ENCODE results near the gene BMP8B.
"Not testable (repeated sequence)": the region's sequence is repeated elsewhere in the genome, so short reads cannot be mapped to it uniquely, and the experiment has no call there.

The BMP8B gene

DNA sequence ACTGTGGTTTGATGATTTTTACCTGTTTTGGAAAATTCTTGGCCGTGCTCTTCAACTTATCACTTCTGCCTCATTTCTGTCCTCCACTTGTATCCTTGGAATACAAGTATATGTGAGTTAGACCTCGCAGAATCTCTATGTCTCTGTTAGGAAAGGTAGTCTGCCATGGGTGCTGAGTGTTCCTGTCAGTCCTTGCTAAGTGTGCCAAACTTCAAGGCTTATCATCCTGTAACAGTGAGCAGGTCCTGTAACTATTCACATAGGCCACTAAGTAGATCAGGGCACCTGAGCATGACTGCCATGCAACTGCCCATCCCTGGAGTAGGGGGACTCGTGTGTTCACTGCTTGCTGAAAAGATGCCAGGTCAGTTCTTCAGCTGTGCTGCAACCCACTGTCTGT, 24.2 kb upstream of the BMP8B start:
- no peak for ATAC-seq

DNA sequence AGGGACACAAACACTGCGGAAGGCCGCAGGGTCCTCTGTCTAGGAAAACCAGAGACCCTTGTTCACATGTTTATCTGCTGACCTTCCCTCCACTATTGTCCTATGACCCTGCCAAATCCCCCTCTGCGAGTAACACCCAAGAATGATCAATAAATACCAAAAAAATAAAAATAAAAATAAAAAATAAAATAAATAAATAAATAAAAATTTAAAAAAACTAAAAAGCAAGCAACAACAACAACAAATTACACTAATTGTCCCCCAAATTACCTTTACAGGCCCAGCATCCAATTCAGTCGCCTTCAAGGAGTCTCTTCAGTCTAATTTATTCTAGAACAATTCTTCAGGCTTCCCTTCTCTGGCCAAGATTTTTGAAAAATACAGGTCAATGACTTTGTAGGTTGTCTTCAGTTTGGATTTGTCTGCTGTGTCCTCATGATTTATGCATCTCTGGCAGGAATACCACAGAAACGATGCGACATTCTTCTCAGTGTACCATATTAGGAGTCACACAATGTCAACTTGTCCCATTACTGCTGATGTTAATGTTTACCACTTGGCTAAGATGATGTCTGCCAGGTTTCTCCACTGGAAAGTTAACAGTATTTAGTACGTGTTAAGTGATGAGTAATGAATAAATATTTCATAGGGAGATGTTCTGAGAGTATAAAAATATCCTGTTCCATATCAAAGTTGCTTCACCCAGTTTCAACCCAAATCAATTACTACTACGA, 20.3 kb upstream of the BMP8B start:
- no peak for ATAC-seq

DNA sequence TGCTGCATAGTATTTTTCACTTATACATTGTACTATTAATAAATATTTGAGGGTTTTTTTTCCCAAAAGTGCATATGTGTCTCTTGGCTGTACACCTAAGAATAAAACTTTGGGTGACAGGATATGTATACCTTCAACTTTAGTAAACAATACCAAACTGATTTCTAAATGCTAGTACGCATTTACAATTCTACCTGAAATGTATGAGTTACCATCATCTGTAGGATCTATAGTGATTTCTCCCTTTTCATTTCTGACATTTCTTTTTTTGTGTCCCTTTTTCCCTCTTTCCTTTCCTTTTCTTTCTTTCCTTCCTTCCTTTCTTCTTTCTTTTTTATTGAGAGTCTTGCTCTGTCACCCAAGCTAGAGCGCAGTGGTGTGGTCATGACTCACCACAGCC, 16.7 kb upstream of the BMP8B start:
- ATAC-seq, result no peak

DNA sequence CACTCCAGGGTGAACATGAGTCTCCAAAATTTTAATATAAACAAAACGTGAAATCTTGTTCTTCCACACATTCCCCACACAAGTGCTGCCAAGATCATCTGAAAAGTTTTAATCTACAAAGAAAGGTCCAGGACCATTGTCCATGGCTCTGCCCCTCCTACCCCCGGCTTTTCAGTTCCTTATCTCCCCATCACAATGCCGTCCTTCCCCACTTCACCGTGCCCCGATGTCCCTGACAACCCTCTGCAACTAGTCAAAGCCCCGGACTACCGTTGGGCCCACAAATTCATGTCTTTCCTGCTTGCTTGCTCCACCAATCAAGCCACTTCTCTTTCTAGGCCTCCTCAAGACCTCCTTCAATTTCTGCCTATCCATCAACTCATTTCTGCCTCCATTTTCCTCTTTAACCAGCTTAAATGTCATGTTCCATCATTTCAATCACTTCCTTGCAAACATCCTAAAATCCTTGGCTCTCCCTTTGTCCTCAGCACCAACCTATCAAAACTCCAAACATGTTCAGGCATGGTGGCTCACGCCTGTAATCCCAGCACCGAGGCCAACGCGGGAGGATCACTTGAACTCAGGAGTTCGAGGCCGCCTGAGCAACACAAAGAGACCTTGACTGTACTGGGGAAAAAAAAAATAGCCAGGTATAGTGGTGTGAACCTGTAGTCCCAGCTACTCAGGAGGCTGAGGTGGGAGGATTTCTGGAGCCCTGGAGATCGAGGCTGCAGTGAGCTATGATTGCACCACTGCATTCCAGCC, 14.0 kb upstream of the BMP8B start:
- ATAC-seq, result no peak

DNA sequence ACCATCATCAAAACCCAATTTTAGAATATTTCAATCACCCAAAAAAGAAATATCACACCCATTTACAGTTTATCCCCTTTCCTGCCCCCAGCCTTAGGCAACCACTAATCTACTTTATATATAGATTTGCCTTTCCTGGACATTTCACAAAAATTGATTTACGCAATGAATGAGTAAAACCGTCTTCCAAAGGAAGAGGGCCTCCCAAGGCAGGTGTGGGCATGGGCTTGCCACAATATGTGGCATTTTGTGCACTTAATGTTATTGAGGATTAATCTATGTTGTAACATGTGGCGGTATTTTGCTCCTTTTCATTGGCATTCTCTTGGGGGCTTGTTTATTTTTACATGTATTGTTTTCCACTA, 11.8 kb upstream of the BMP8B start:
- no peak for ATAC-seq

DNA sequence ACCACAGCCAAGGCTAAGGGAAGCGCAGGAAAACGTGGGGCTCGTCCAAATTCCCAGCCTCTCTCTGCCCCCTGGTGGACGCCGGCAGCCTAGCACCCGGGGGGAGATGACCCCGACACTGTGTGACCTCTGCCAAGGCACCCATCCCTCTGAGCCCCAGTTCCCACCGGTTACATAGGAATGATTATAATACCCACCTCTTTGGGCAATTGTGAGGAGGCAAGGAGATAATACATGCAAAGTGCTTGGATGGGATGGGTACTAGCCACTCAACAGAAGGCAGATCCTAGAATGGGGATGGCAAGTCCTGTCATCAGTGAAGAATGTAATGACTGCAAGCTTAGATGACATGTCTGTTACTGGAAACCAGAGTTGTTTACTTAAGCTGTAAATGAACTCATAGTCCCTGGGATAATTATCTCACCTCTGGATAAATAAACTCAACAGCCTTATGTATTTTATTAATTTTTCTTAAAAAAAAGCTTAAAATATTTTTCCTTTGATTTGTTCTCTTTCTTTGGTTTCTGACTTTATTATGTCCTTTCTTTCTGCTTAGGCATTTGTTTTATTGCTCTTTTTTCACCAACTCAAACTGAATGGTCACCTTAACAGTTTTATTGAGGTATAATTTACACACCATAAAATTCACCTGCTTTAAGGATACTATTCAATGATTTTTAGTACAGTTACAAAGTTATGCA, 11.3 kb upstream of the BMP8B start:
- ATAC-seq, result peak; percentile 37 to 59

DNA sequence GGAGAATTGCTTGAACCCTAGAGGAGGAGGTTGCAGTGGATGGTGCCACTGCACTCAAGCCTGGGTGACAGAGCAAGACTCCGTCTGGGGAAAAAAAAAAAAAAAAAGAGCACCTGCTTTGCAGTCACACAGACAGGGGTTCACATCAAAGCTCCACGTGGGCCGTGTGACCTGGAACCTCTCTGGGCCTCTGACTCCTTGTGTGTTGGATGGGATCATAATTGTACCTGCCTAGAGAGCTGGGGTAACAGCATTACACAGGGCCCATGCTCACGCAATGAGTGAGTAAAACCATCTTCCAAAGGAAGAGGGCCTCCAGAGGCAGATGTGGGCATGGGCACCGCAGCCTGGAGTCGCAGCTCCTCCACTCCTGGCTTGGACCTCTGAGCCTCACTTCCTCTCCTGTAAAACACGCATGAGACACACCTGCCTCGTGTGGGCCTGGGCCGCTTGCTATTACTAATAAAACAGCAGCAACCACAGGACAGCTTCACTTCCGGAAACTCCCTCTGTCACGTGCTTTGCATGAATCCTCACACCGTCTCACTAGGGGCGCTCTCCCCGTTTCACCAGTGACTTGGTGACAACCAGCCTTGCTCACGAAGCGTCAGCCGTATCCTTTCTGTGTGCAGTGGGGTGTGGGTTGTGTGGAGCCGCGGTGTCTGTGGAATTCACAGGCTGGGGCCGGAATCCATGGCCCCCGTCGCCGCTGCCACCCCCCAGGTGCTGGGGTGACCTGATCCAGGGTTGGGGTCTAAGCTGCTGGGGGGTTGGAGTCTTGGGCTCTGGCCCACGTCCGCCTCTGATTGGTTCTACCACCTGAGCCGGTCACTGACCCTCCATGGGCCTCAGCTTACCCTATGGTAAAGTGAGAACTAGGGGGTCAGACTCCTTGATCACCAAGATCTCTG, 10.4 kb upstream of the BMP8B start:
- ATAC-seq, result peak; percentile 95

DNA sequence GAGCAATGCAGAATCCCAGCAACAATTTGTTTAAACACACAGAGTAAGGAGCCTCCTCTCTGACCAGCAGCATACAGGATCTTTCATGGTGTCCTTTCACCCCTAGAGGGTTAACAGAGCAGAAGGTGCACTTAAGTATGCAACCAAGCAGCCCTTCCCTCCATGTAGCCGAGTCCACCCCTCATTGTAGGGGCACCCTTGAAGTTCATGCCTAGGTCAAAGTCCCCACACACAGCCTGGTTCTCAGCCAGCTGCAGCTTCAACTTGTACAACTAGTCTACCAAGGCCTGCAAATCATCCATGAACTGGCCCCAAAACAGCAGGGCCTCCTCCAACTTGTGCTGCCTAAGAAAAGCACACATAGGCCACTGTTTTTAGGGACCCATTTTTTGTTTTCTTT, 7.0 kb upstream of the BMP8B start:
- ATAC-seq, result no peak

DNA sequence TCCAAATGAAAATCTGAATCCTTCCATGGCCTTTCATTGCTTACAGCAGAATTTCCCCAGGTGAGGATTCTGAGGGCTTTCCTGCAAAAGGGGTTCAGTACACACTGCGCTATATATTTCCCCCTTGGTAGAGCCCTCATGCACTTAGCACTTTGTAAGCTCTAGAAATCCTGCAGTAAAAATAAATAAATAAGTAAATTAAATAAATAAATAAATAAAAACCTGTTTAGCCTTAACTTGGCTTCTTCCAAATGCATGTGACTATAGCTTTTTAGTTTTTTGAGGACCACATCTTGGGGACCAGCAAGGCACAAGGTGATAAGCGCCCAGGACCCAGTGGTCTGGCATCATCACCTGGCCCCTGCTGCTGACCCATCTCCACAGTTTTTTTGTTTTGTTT, 3.2 kb upstream of the BMP8B start:
- no peak for ATAC-seq

DNA sequence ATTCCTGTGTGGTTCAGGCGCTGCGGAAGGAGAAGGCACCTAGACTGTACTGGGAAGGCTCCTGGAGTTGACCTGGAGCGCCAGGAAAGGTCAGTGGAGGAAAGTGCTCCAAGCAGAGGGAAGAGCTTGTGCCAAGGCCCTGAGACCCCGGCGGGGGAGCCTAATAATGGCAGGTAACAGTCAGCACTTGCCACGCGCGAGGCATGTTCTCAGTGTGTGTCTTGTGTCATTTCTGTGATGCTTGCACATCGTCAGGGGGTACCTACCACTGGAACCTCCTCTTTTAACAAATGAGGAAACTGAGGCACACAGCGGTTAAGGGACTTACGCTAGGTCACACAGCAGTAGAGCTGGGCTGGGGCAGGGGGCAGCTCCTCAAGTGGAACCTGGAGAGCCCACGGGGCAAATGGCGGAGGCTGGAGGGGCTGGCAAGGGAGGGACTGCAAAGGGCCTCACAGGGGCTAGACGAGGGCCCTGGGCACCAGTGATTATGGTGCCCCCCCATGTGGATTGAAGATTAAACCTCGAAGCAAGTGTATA, 976 bp upstream of the BMP8B start:
- ATAC-seq, result no peak

DNA sequence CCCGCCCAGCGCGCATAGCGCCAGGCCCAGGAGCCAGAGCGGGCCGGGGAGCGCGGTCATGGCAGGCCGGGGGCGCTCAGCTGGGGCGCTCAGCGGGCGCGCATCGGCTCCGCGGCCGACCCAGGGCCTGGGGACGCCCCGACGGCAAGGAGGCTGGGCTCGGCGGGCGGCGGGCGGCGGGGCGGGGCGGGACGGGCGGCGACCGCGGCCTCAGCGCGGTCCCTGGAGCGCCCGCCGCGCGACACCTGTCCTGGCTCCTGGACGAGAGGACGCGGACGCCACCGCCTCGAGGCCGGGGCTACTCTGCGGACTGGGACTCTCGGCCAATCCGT, 273 bp downstream of the BMP8B start:
- peak in 1 of 2 donors; percentile 6 for ATAC-seq

DNA sequence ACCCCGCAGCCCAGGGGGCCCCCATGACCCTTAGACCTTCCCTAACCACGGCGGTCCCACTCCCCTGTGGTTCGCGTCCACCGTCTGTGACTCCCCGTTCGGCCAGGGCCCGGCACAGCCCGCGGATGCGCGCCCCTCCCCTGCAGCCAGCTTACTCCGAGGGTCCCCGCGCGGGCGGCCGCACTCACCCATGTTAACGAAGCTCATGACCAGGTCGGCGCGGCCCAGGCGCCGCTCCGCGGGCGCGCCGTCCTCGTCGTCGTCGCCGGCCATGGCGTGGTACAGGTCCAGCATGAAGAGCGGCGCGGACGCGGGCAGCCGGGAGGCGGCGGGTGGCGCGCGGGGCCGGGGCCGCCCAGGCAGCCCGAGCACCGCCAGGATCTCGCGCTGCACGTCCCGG, 701 bp downstream of the BMP8B start:
- not testable (repeated sequence) for ATAC-seq

DNA sequence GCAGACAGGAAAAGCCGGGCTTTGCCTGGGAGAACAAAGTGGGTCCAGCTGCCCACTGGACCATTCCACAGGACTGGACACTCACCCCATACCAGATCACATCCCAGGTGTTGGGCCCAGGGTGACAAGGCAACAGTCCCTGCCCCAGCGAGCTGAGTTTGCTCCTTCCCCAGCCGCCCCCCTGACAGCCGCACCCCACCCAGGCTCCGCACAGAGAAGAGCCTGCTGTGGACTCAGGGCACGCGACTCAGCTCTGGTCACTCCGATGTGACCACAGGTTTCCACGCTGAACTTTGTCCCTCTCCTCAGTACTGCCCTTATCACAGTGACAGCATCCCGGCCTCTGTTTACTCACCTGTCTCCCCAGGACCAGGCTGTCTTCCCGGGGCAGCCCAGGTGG, 1.2 kb downstream of the BMP8B start:
- ATAC-seq, result no peak

DNA sequence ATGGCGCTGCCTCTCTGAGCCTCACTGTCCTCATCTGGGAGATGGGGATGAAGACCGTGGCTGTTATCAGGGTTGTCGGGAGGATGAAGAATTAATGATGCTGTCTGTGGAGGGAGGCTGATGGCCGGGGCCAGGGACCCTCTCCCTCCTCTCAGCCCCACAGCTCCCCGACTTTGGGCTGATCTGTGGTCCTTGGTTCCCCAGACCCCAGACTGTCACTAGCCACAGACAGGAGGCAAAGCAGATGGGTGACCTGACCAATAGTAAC, 1.6 kb downstream of the BMP8B start:
- ATAC-seq, result not testable (repeated sequence)

DNA sequence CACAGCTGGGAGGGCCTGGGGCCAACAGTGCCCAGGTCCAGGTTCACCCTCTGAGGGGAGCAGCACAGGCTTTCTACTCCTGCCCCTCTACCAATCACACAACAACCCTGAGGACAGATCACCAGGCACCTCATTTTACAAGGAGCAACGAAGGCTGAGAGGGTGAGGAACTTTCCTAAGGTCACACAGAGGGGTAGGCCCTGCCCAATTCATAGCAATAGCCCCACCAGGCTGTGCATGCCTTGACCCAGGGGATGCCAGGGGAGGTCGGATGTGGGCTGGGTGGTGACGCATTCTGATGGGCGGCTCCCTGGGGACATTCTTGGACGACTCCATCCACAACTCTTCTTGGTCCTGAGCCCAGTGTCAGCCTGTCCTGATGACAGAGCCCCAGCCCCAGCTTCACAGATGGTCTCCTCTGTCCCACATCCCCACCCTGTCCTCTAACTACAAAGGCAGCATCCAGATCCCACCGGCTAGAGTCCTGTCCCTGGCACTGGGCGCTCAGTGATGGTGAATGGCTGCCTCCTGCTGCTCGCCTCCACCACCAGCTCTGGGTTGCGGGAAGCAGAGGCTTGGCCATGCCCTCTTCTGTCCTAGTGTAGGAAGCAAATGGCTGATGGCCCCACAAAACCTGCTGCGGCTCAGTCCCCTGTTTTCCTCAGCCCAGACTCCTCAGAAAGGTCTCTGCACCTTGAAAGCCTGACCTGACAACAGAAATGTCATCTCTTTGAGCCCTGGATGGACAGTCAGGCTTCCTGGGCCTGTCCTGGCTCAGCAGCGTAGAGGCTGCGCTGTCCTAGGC, 2.2 kb downstream of the BMP8B start:
- ATAC-seq, result not testable (repeated sequence)

DNA sequence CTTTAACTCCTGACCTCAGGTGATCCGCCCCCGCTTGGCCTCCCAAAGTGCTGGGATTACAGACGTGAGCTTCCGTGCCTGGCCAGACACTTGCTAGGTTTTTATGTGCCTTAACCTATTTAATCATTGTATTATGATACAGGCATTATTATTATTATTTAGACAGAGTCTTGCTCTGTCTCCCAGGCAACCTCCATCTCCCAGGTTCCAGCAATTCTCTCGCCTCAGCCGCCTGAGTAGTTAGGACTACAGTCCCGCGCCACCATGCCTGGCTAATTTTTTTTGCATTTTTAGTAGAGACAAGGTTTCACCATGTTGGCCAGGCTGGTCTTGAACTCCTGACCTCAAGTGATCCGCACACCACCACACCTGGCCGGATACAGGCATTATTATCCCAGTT, 6.0 kb downstream of the BMP8B start:
- not testable (repeated sequence) for ATAC-seq

DNA sequence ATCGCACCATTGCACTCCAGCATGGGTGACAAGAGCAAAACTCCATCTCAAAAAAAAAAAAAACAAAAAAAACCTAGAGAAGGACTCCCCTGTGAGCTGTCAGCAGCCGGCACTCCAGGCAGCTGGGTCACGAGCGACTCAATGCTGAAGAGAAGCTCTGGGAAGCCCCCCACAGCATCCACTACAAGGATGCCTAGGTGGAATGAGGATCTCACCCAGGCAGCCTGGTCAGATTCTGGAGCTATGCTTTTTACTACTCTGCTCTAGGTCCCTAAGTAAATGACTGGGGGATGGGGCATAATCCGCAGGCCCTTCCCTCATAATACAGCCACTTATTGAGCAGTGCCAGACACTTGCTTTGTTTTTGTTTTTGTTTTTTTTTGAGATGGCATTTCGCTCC, 6.6 kb downstream of the BMP8B start:
- no peak for ATAC-seq

DNA sequence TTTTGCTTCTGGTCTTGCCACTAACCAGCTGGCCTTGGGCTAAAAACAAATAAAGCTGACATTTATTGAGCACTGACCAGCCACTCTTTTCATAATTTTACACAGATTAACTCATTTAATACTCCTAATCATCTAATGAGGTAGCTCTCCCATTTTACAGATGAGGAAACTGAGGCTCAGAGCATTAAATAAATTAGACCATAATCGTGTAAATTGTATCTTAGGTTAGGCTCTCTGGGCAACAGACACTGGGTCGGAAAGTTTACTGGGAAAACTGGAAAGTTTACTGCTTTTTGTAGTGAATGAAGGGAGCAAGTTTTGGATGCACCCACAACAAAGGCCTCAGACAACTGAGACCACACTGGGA, 7.3 kb downstream of the BMP8B start:
- no peak for ATAC-seq

DNA sequence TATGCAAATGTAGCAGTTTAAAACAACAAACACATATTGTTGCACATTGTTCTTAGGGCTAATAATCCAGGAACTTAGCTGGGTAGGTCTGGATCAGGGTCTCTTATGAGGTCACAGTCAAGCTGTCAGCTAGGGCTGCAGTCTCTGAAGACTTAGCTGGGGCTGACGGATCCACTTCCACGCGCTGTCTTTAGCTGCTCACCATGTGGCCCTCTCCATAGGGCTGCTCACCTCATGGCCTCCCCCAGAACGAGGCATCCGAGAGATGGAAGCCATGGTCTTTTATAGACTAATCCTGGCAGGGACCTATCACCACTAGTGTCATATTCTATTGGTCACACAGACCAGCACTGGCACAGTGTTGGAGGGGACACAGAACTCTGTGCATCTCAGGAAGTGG, 8.8 kb downstream of the BMP8B start:
- no peak for ATAC-seq

DNA sequence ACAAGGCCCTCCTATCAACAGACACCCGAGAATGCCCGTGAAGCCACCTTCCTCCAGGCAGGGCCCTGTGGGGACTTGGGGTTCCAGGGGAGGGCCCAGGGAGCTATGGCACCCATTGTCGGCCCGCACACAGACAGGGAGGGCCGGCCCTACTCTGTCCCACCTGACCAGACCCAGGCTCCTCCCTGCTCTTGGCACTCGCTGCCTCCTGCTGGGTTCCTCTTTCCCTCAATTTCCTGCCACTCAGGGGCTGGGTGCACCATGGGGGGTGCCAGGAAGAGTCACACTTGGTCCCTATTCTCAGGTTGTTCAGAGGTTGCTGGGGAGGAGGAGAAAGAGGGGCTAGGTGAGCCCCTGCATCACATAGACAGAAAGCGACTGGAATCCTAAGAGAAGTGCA, 9.5 kb downstream of the BMP8B start:
- ATAC-seq, result no peak

DNA sequence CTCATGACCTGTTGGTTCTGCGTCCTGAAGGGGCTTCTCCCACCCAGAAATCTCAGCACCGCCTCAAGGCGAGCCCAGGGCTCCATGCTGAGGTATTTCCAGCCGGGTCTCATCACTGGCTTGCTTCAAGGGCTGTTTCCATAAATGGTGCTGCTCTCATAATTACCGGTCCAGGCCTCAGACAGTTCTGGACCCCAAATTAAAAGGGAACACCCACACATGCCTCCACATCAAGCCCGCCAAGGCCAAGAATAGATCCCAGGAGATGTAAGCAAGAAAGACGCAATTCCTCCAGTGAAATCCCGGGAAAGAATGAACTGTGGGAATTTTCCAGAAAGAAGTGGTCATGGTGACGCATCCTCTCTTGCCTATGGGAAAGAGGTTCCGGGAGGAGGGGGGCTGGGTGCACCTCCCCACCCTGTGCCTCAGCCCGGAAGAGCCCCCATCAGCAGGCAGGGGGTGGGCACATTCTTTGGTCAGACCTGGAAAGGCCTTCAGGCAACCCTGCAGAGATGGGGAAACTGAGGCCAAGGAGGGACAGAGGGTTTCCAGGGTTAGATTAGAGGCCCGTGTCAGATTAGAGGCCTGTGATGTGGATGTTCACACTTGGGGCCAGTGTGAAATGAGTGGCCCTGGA, 10.1 kb downstream of the BMP8B start:
- ATAC-seq, result not testable (repeated sequence)

DNA sequence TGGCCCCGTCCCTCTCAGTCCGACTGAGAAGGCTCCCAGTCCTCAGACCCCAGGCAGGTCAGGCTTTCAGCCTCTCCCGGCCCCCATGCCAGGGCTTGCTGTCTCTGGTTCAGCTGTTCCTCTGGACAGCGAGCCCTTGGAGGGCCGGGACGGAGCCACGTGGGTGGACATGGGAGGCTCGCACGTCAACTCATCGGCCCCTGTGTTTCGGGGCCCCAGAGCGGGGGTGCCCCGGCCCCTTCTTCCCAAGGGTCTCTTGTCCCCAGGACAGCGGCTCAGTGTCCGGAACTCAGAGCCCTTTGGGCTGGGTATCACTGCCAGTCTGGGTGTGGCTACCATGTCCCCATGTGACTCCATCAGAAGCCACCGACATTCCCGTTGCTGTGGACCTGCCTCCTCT, 10.8 kb downstream of the BMP8B start:
- ATAC-seq, result not testable (repeated sequence)
